Neural cell (in vitro differentiated cells): Measurements from ENCODE around the gene ASCL5. TPM values are rescaled to one million over a fixed set of nuclear protein-coding genes. Genes with fewer than 3 reads are reported as not detected.

ENCODE experiments used
- H2AFZ ChIP-seq: fragments of 200-600, 300-800 bp; sonication (generic), shearing (Covaris generic); 2 replicates; pipeline ENCODE4 v1.6.0; 2014; ENCODE audit warnings: low read depth, mild to moderate bottlenecking, antibody characterized with exemption, low read length, moderate library complexity
- H3F3A ChIP-seq: fragments of 200-600 bp; shearing (Covaris generic); 2 replicates; pipeline ENCODE4 v1.6.1; 2016; ENCODE audit warnings: mild to moderate bottlenecking, moderate library complexity, mixed read lengths, antibody characterized with exemption, low read length; ENCODE audit not compliant: insufficient read depth, poor library complexity, severe bottlenecking
- H3K27ac ChIP-seq: fragments of 200-600, 300-800 bp; sonication (generic), shearing (Covaris generic); 2 replicates; pipeline ENCODE4 v1.5.1; 2014; ENCODE audit warnings: mild to moderate bottlenecking, low read length, moderate library complexity
- H3K27me3 ChIP-seq: fragments of 300-800, 200-600 bp; sonication (generic), shearing (Covaris generic); 2 replicates; pipeline ENCODE4 v1.6.0; 2014; ENCODE audit warnings: mild to moderate bottlenecking, low read depth, low read length, moderate library complexity; ENCODE audit not compliant: insufficient read depth
- H3K36me3 ChIP-seq: fragments of 300-800, 200-600 bp; sonication (generic), shearing (Covaris generic); 2 replicates; pipeline ENCODE4 v1.5.1; 2014; ENCODE audit warnings: mild to moderate bottlenecking, antibody characterized with exemption, low read length, moderate library complexity; ENCODE audit not compliant: insufficient read depth
- H3K4me2 ChIP-seq: fragments of 300-800, 200-600 bp; sonication (generic), shearing (Covaris generic); 2 replicates; pipeline ENCODE4 v1.6.0; 2014; ENCODE audit warnings: mild to moderate bottlenecking, low read length
- H3K4me3 ChIP-seq: fragments of 300-800, 200-600 bp; sonication (generic), shearing (Covaris generic); 2 replicates; pipeline ENCODE4 v1.5.1; 2014; ENCODE audit warnings: mild to moderate bottlenecking, low read length, moderate library complexity
- H3K79me2 ChIP-seq: fragments of 200-600 bp; shearing (Covaris generic); replicated peaks from 2 replicates; pipeline ENCODE4 v1.6.0; 2014; ENCODE audit warnings: mild to moderate bottlenecking, low read length, moderate library complexity; ENCODE audit not compliant: insufficient read depth
- H3K9ac ChIP-seq: fragments of 300-800, 200-600 bp; sonication (generic), shearing (Covaris generic); 2 replicates; pipeline ENCODE4 v1.6.1; 2016; ENCODE audit warnings: mild to moderate bottlenecking, low read length, mixed read lengths
- H3K9me2 ChIP-seq: fragments of 200-600 bp; shearing (Covaris generic); 2 replicates; pipeline ENCODE4 v1.6.1; 2016; ENCODE audit warnings: mild to moderate bottlenecking, low read length, mixed read lengths; ENCODE audit not compliant: insufficient read depth
- H3K9me3 ChIP-seq: fragments of 200-600, 300-800 bp; sonication (generic), shearing (Covaris generic); 2 replicates; pipeline ENCODE4 v1.6.1; 2016; ENCODE audit warnings: mild to moderate bottlenecking, mixed run types, low read length, moderate library complexity, mixed read lengths
- H4K20me1 ChIP-seq: fragments of 200-600 bp; shearing (Covaris generic); 2 replicates; pipeline ENCODE4 v1.6.1; 2016; ENCODE audit warnings: mild to moderate bottlenecking, mixed run types; ENCODE audit not compliant: insufficient read depth
- EP300 ChIP-seq: fragments of 450-650 bp; conservative IDR thresholded peaks from 2 replicates; pipeline ENCODE4 v1.6.1; 2014; ENCODE audit warnings: antibody characterized with exemption, mild to moderate bottlenecking, moderate library complexity; ENCODE audit not compliant: poor library complexity, severe bottlenecking
- EZH2 ChIP-seq: fragments of 200-600, 300-800 bp; shearing (Covaris generic), sonication (generic); IDR thresholded peaks from 2 replicates; pipeline ENCODE4 v1.6.1; 2014; ENCODE audit warnings: antibody characterized with exemption, low read length, borderline replicate concordance, mild to moderate bottlenecking; ENCODE audit not compliant: insufficient read depth, poor library complexity, severe bottlenecking
- MXI1 ChIP-seq: fragments of 450-650 bp; conservative IDR thresholded peaks from 2 replicates; pipeline ENCODE4 v1.6.1; 2014; ENCODE audit warnings: antibody characterized with exemption, mild to moderate bottlenecking; ENCODE audit not compliant: poor library complexity, severe bottlenecking
- POLR2AphosphoS5 ChIP-seq: IDR thresholded peaks from 2 replicates; pipeline ENCODE4 v1.6.1; 2012
- RAD21 ChIP-seq: fragments of 450-650 bp; conservative IDR thresholded peaks from 2 replicates; pipeline ENCODE4 v1.6.1; 2014; ENCODE audit warnings: antibody characterized with exemption, mild to moderate bottlenecking, moderate library complexity
- REST ChIP-seq: IDR thresholded peaks from 2 replicates; pipeline ENCODE4 v1.6.1; 2012; ENCODE audit warnings: borderline replicate concordance
- SMC3 ChIP-seq: fragments of 450-650 bp; conservative IDR thresholded peaks from 2 replicates; pipeline ENCODE4 v1.6.1; 2014; ENCODE audit warnings: antibody characterized with exemption, mild to moderate bottlenecking, moderate library complexity; ENCODE audit not compliant: poor library complexity
- TAF1 ChIP-seq: IDR thresholded peaks from 2 replicates; pipeline ENCODE4 v1.6.1; 2012; ENCODE audit warnings: low read depth
- polyA plus RNA-seq: library from polyadenylated mRNA; depleted of rRNA; stranded (reverse); fragments of >200 nt; gene quantifications from 2 replicates; pipeline ENCODE4 v1.2.3, GENCODE V29; 2014
- TF ChIP-seq, protein P1 (sequence below): fragments of 450-650 bp; IDR thresholded peaks from 2 replicates; pipeline ENCODE4 v1.5.1; 2014; ENCODE audit warnings: antibody characterized with exemption, mild to moderate bottlenecking, moderate library complexity; ENCODE audit not compliant: poor library complexity, severe bottlenecking

The ASCL5 gene
- polyA plus RNA-seq, 1 donor from 2014 or later = not detected

- Histone ChIP-seq H4K20me1 (no peaks in the 10 kb centered on the region), H3K9me3 (no peaks in the 10 kb centered on the region), H3K4me3 (no peak overlapping the region), H2AFZ (no peak overlapping the region), H3K9me2 (no peaks in the 10 kb centered on the region), H3K4me2 (no peak overlapping the region), H3K27ac (no peak overlapping the region), H3K36me3 (no peaks in the 10 kb centered on the region), H3K27me3 (no peaks in the 10 kb centered on the region), H3F3A (no peaks in the 10 kb centered on the region), H3K79me2 (no peaks in the 10 kb centered on the region), H3K9ac (no peak overlapping the region)
- TF ChIP-seq RAD21 (no peak), EP300 (no peak), EZH2 (no peak), MXI1 (no peak)
- TF ChIP-seq, protein P1, sequence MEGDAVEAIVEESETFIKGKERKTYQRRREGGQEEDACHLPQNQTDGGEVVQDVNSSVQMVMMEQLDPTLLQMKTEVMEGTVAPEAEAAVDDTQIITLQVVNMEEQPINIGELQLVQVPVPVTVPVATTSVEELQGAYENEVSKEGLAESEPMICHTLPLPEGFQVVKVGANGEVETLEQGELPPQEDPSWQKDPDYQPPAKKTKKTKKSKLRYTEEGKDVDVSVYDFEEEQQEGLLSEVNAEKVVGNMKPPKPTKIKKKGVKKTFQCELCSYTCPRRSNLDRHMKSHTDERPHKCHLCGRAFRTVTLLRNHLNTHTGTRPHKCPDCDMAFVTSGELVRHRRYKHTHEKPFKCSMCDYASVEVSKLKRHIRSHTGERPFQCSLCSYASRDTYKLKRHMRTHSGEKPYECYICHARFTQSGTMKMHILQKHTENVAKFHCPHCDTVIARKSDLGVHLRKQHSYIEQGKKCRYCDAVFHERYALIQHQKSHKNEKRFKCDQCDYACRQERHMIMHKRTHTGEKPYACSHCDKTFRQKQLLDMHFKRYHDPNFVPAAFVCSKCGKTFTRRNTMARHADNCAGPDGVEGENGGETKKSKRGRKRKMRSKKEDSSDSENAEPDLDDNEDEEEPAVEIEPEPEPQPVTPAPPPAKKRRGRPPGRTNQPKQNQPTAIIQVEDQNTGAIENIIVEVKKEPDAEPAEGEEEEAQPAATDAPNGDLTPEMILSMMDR = no peak
Observed at GRCh38 chr1:201077736-201078135, 49.2 kb downstream of the ASCL5 start.

- H3F3A ChIP-seq = no peaks in the 10 kb centered on the region
- no peaks in the 10 kb centered on the region for H3K79me2 ChIP-seq
- no peak overlapping the region for H3K9ac ChIP-seq
- TF ChIP-seq MXI1 (no peak), TAF1 (no peak), POLR2AphosphoS5 (no peak), SMC3 (no peak), EP300 (no peak), REST (no peak), EZH2 (no peak), RAD21 (no peak)
- TF ChIP-seq, protein P1 = no peak
- no peak overlapping the region for H3K4me2 ChIP-seq
- no peaks in the 10 kb centered on the region for H4K20me1 ChIP-seq
- H2AFZ ChIP-seq = no peak overlapping the region
- no peak overlapping the region for H3K4me3 ChIP-seq
- no peaks in the 10 kb centered on the region for H3K27me3 ChIP-seq
- H3K9me2 ChIP-seq = no peaks in the 10 kb centered on the region
- no peaks in the 10 kb centered on the region for H3K36me3 ChIP-seq
- H3K27ac ChIP-seq = no peak overlapping the region
- no peaks in the 10 kb centered on the region for H3K9me3 ChIP-seq
Observed at GRCh38 chr1:201077116-201077515, 49.9 kb downstream of the ASCL5 start.
